Calu3 (cell line): ENCODE results near the gene RPL14. TPM values are rescaled to one million over a fixed set of nuclear protein-coding genes. Genes with fewer than 3 reads are reported as not detected.
A peak's percentile ranks its signal among the peaks of the same experiment; 100 is the strongest.

Experiments used
- BruUV-seq: library from RNA; stranded (reverse); fragments of 400-500 nt; replicated peaks from 2 replicates; lab custom pipeline; 2021; lab: Mats Ljungman, UMichigan
- CTCF ChIA-PET: fragments of 300-600 bp; sonication (Branson Sonifier 250); formaldehyde crosslinking; loops from one replicate; lab custom pipeline; 2022; ENCODE audit warnings: antibody characterized with exemption; lab: Charles Lee
- DNase-seq: peaks from one replicate; pipeline ENCODE4 v3.0.0; 2022
- H3K27ac Mint-ChIP-seq: one replicate; pipeline ENCODE4 v1.8.0; 2022; ENCODE audit warnings: mixed read lengths; ENCODE audit not compliant: unreplicated experiment
- H3K27me3 Mint-ChIP-seq: one replicate; pipeline ENCODE4 v1.8.0; 2022; ENCODE audit warnings: mixed read lengths; ENCODE audit not compliant: unreplicated experiment
- H3K36me3 Mint-ChIP-seq: one replicate; pipeline ENCODE4 v1.8.0; 2022; ENCODE audit warnings: mild to moderate bottlenecking, moderate library complexity, mixed read lengths; ENCODE audit not compliant: insufficient read depth, unreplicated experiment
- H3K4me1 Mint-ChIP-seq: one replicate; pipeline ENCODE4 v1.8.0; 2022; ENCODE audit warnings: mild to moderate bottlenecking, low read depth, mixed read lengths; ENCODE audit not compliant: unreplicated experiment
- H3K4me3 Mint-ChIP-seq: one replicate; pipeline ENCODE4 v1.8.0; 2022; ENCODE audit warnings: mild to moderate bottlenecking, low read depth, moderate library complexity, mixed read lengths; ENCODE audit not compliant: unreplicated experiment
- H3K9me3 Mint-ChIP-seq: one replicate; pipeline ENCODE4 v1.8.0; 2022; ENCODE audit warnings: low read depth, mixed read lengths; ENCODE audit not compliant: unreplicated experiment
- intact Hi-C: fragments of 100-400 bp; cut with micrococcal nuclease; formaldehyde crosslinking; loops from one replicate; pipeline ENCODE4 v1.10.0; 2022; ENCODE audit not compliant: unreplicated experiment
- total RNA-seq: library from RNA; stranded (reverse); gene quantifications from 2 replicates; pipeline ENCODE4 v1.2.3, GENCODE V29; 2022
- TF ChIP-seq, protein P1 (sequence below): fragments of 200-600 bp; IDR thresholded peaks from one replicate; pipeline ENCODE4 v1.8.0; 2022; ENCODE audit warnings: antibody characterized with exemption; ENCODE audit not compliant: unreplicated experiment

Gene RPL14
- total RNA-seq, 1 experiment from 2014 or later: 1,349 TPM

DNA sequence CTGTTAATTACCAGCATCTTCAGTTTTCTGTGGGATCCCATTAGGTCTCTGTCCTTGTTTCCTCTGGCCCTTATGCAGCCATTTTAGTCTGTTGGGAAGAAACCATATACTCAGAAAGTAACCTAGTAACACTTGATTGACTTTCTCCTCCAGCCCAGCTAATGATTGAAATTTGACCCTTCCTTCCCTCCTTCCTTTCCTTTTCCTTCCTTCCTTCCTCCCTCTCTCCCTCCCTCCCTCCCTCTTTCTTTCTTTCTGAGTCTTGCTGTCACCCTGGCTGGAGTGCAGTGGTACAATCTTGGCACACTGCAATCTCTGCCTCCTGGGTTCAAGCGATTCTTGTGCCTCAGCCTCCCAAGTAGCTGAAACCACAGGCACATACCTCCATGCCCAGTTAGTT, 42.8 kb downstream of the RPL14 start:
- intact Hi-C loops: no loop called here
- TF ChIP-seq, protein P1, sequence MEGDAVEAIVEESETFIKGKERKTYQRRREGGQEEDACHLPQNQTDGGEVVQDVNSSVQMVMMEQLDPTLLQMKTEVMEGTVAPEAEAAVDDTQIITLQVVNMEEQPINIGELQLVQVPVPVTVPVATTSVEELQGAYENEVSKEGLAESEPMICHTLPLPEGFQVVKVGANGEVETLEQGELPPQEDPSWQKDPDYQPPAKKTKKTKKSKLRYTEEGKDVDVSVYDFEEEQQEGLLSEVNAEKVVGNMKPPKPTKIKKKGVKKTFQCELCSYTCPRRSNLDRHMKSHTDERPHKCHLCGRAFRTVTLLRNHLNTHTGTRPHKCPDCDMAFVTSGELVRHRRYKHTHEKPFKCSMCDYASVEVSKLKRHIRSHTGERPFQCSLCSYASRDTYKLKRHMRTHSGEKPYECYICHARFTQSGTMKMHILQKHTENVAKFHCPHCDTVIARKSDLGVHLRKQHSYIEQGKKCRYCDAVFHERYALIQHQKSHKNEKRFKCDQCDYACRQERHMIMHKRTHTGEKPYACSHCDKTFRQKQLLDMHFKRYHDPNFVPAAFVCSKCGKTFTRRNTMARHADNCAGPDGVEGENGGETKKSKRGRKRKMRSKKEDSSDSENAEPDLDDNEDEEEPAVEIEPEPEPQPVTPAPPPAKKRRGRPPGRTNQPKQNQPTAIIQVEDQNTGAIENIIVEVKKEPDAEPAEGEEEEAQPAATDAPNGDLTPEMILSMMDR: no peak
- no TSS peak for BruUV-seq
- no peaks in the 10 kb centered on the region for H3K4me1 Mint-ChIP-seq
- no peaks in the 10 kb centered on the region for H3K27me3 Mint-ChIP-seq
- no peaks in the 10 kb centered on the region for H3K9me3 Mint-ChIP-seq
- CTCF ChIA-PET: no interaction called here
- H3K36me3 Mint-ChIP-seq: peaks cover 5% of the 10 kb centered on the region
- no peak for DNase-seq
- no peak overlapping the region for H3K27ac Mint-ChIP-seq
- H3K4me3 Mint-ChIP-seq: no peak overlapping the region

DNA sequence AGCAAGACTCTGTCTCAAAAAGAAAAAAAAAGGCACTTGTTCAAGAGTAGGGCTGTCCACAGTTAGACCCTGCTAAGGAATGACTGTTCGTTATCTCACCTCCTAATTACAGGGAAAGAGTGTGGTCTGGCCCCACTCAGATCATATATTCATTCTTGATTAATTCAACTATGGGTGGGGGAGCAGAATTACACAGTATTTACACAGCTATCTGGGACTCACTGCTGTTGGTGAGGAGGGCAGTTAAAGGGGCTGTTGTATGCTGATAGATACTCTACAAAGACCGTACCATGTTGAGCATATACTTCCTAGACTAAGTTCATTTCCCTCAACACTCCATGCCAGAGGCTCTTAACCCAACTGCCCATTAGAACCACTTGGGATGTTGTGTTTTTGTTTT, 44.9 kb downstream of the RPL14 start:
- peaks cover 19% of the 10 kb centered on the region for H3K36me3 Mint-ChIP-seq
- CTCF ChIA-PET: no interaction called here
- H3K4me1 Mint-ChIP-seq: no peaks in the 10 kb centered on the region
- BruUV-seq: no TSS peak
- no peak overlapping the region for H3K4me3 Mint-ChIP-seq
- intact Hi-C loops: no loop called here
- H3K9me3 Mint-ChIP-seq: no peaks in the 10 kb centered on the region
- TF ChIP-seq, protein P1: no peak
- no peaks in the 10 kb centered on the region for H3K27me3 Mint-ChIP-seq
- DNase-seq: no peak
- H3K27ac Mint-ChIP-seq: no peak overlapping the region

DNA sequence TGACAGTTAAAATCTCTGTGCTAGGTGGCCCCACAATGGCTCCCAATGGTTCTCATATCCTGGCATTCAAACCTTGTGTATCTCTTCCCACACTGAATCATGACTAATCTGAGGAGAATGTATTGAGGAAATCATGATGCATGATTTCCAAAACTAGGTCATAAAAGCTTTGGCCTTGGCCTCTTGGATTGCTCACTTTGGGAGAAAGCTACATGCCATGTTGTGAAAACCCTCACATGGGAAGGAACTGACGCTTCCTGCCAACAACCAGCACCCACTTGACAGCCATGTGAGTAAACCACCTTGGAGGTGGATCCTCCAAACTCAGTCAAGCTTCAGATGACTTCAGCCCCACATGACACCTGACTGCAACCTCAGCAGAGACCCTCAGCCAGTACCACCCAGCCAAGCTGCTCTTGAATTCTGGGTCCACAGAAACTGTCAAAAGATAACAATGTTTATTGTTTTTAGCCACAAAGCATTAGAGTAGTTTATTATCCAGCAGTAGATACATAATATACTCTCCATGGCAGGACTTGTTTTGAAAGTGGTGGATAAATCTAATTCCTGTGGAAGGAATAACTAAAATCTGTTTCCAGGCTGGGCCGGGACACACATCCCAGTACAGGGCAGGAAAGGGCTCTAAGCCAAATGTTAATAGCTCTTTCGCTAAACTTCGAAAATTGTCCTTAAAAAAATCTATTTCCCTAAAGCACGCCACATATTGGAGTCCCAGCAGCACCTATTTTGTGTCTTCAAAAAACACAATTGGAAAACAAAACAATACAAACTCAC, 47.7 kb downstream of the RPL14 start:
- CTCF ChIA-PET: interaction anchor here (1.0 to 1.2 kb wide), 2 partner anchors 27 to 43 kb away, joined by 3 to 5 read pairs; partner anchors contain the start of gene ZNF619
- BruUV-seq: no TSS peak
- TF ChIP-seq, protein P1: no peak
- H3K4me3 Mint-ChIP-seq: peak overlapping the region; percentile 83
- H3K36me3 Mint-ChIP-seq: peaks cover 19% of the 10 kb centered on the region
- H3K27ac Mint-ChIP-seq: no peak overlapping the region
- intact Hi-C loops: loop anchor here (1.0 to 5.0 kb wide), 2 partner anchors 28 to 178 kb away; partner anchors contain the start of gene ZNF619
- H3K4me1 Mint-ChIP-seq: no peaks in the 10 kb centered on the region
- peak; percentile 18 for DNase-seq
- H3K9me3 Mint-ChIP-seq: no peaks in the 10 kb centered on the region
- H3K27me3 Mint-ChIP-seq: no peaks in the 10 kb centered on the region

DNA sequence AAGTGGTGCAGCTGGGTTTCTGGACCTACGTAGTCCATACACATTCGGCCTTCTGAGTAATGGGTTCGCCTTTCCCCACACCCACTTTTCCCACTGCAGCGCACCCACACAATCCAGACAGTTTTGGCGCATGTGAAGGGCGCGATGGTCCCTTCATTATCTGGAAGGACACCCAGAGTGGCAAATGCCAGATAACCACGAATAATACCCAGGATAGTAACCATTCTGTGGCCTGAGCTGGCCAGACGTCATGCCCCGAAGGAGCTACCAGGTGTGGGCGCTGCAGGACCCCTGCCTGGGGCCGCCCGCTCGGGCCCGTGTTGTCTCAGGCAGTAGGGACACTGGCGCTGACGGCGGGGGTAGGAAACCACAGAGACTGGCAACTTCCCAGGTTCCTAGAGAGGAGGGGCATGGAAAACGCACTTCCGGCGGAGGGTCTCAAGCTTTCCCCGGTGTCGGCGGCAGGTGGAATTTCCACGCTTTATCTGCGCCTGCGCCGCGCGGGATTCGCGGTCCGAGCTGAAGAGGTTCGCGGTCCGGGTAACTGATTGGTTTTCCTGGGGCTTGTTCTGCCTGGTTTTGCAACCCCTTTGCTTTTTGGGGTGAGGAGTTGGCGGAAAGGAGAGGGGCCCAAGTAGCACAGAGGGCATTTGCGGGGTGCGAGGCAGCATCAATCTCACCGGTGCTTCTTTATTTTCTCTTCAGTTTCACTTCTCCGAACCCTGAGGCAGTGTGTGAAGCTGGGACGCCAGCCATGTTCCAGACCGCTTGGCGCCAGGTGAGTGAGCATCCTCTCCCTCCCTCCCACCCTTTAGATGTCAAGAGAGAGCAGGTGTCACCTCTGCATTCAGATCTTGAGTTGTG, 48.7 kb downstream of the RPL14 start, which contains the start of gene ZNF620:
Gene ZNF620 (plus strand): TSS at position 441 of the 864 bp plus-strand sequence. CDS start 314 bp downstream, at position 755.
- BruUV-seq: no TSS peak
- CTCF ChIA-PET: interaction anchor here (0.8 to 1.2 kb wide), 4 partner anchors 19 to 693 kb away, joined by 3 to 6 read pairs (median 4); partner anchors contain the start of genes CTNNB1, ZNF619 and ZNF621

More for the DNA sequence above, 48.7 kb downstream of the RPL14 start, which contains the start of gene ZNF620:
- no peaks in the 10 kb centered on the region for H3K27me3 Mint-ChIP-seq
- no peaks in the 10 kb centered on the region for H3K9me3 Mint-ChIP-seq
- peaks cover 19% of the 10 kb centered on the region for H3K36me3 Mint-ChIP-seq
- DNase-seq: peak; percentile 87
- H3K4me1 Mint-ChIP-seq: no peaks in the 10 kb centered on the region
- intact Hi-C loops: loop anchor here (1.0 to 5.0 kb wide), 3 partner anchors 19 to 179 kb away; partner anchors contain the start of genes ZNF619 and ZNF621
- TF ChIP-seq, protein P1: no peak
- peak within 1 kb of the TSS; percentile 83 for H3K4me3 Mint-ChIP-seq
- peak within 1 kb of the TSS; percentile 63 for H3K27ac Mint-ChIP-seq
